Caco-2 (cell line): Measurements from ENCODE around the gene CEBPA. TPM values are rescaled to one million over a fixed set of nuclear protein-coding genes. Genes with fewer than 3 reads are reported as not detected.
"Not testable (repeated sequence)": the region's sequence is repeated elsewhere in the genome, so short reads cannot be mapped to it uniquely, and the experiment has no call there.

Experiments
- BruUV-seq: library from RNA; stranded (reverse); fragments of 400-500 nt; replicated peaks from 2 replicates; lab custom pipeline; 2021; lab: Mats Ljungman, UMichigan
- CTCF ChIA-PET: fragments of 300-600 bp; sonication (Branson Sonifier 250); formaldehyde crosslinking; loops from one replicate; lab custom pipeline; 2022; ENCODE audit warnings: antibody characterized with exemption; lab: Charles Lee
- POLR2A ChIA-PET: fragments of 300-600 bp; sonication (Branson Sonifier 250); formaldehyde crosslinking; loops from one replicate; lab custom pipeline; 2022; ENCODE audit warnings: antibody characterized with exemption; lab: Charles Lee
- DNase-seq, 2 experiments: peaks; one replicate each; pipeline versions ENCODE4 v3.0.0 to v3.0.0-alpha.2; 2020 to 2022
- H3K27me3 ChIP-seq: replicated peaks from 2 replicates; pipeline ENCODE4 v1.6.0; 2011; ENCODE audit warnings: low read length; ENCODE audit not compliant: control insufficient read depth, insufficient read depth
- H3K36me3 ChIP-seq: 2 replicates; pipeline ENCODE4 v1.5.1; 2011; ENCODE audit warnings: low read length; ENCODE audit not compliant: control insufficient read depth, insufficient read depth
- H3K4me1 ChIP-seq: fragments of 250-450 bp; sonication (Bioruptor Pico); 2 replicates; pipeline ENCODE4 v1.5.1; 2020; ENCODE audit warnings: mild to moderate bottlenecking
- H3K4me3 ChIP-seq: 2 replicates; pipeline ENCODE4 v1.5.1; 2011; ENCODE audit warnings: low read depth, mild to moderate bottlenecking, control low read depth, low read length
- H3K9me3 ChIP-seq: fragments of 250-450 bp; sonication (Bioruptor Pico); 2 replicates; pipeline ENCODE4 v1.5.1; 2020; ENCODE audit warnings: mild to moderate bottlenecking, moderate library complexity
- H3K27ac Mint-ChIP-seq: one replicate; pipeline ENCODE4 v1.8.0; 2022; ENCODE audit warnings: mixed read lengths; ENCODE audit not compliant: unreplicated experiment
- H3K27me3 Mint-ChIP-seq: one replicate; pipeline ENCODE4 v1.8.0; 2022; ENCODE audit warnings: mixed read lengths; ENCODE audit not compliant: insufficient read depth, unreplicated experiment
- H3K36me3 Mint-ChIP-seq: one replicate; pipeline ENCODE4 v1.8.0; 2022; ENCODE audit warnings: mild to moderate bottlenecking, mixed read lengths; ENCODE audit not compliant: insufficient read depth, unreplicated experiment
- H3K4me1 Mint-ChIP-seq: one replicate; pipeline ENCODE4 v1.8.0; 2022; ENCODE audit warnings: low read depth, mixed read lengths; ENCODE audit not compliant: unreplicated experiment
- H3K4me3 Mint-ChIP-seq: one replicate; pipeline ENCODE4 v1.8.0; 2022; ENCODE audit warnings: mild to moderate bottlenecking, moderate library complexity, mixed read lengths; ENCODE audit not compliant: unreplicated experiment
- H3K9me3 Mint-ChIP-seq: one replicate; pipeline ENCODE4 v1.8.0; 2022; ENCODE audit warnings: mixed read lengths; ENCODE audit not compliant: unreplicated experiment
- CTCF ChIP-seq, 2 experiments: fragments of 200-600 bp in 1 of 2; IDR thresholded peaks; 1 replicate in 1 of 2; 2 replicates in 1 of 2; pipeline versions ENCODE4 v1.5.1 to v1.8.0; 2011 to 2022; ENCODE audit warnings: antibody characterized with exemption in 1 of 2, control low read depth in 1 of 2, inconsistent platforms in 1 of 2, low read depth in 1 of 2, low read length in 1 of 2, mild to moderate bottlenecking in 1 of 2, moderate library complexity in 1 of 2; ENCODE audit not compliant: insufficient read depth in 1 of 2, severe bottlenecking in 1 of 2, unreplicated experiment in 1 of 2
- intact Hi-C: fragments of 100-400 bp; cut with micrococcal nuclease; formaldehyde crosslinking; loops from one replicate; pipeline ENCODE4 v1.10.0; 2022; ENCODE audit not compliant: unreplicated experiment
- total RNA-seq: library from RNA; stranded (reverse); gene quantifications from 2 replicates; pipeline ENCODE4 v1.2.3, GENCODE V29; 2022

CEBPA gene
- total RNA-seq, 1 experiment from 2014 or later: 110 TPM

DNA sequence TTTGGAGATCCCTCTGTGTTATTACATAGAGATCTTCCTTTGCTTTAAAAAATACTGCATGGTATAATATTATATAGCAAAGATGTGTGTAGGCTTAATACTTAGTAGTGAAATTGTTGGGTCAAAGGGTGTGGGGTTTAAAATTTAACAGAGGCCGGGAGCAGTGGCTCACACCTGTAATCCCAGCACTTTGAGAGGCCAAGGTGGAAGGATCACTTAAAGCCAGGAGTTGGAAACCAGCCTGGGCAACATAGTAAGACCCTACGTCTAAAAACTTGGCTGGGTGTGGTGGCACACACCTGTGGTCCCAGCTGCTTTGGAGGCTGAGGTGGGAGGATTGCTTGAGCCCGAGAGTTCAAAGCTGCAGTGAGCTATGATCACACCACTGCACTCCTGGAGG lies 22.3 kb upstream of the CEBPA start:
- H3K9me3 Mint-ChIP-seq: peaks cover 22% of the 10 kb centered on the region
- no peak for DNase-seq
- intact Hi-C loops: no loop called here

DNA sequence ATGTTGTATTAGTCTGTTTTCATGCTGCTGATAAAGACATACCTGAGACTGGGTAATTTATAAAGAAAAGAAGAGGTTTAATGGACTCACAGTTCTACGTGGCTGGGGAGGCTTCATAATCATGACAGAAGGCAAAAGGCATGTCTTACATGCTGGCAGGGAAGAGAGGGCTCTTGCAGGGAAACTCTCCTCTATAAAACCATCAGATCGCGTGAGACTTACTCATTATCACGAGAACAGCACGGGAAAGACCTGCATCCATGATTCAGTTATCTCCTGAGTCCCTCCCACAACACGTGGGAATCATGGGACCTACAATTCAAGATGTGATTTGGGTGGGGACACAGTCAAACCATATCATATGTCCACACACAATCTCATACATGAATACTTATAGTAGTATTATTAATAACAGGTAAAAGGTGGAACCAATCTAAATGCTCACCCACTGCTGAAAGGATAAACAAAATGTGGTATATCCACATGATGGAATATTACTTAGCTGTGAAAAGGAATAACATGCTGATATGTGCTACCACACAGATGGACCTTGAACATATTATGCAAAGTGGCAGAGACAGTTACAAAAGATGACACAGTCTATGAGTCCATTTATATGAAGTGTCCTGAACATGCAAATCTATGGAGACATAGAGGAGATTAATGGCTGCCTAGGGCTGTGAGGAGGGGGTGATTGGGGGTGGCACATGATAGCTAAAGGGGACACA lies 20.9 kb upstream of the CEBPA start:
- intact Hi-C loops: no loop called here
- Histone ChIP-seq H3K9me3 (peaks cover 9% of the 10 kb centered on the region), H3K36me3 (no peaks in the 10 kb centered on the region), H3K4me3 (no peak overlapping the region), H3K27me3 (no peaks in the 10 kb centered on the region), H3K4me1 (peaks cover 3% of the 10 kb centered on the region; the same call in 1 of the 2 replicates)
- H3K4me1 Mint-ChIP-seq: peaks cover 14% of the 10 kb centered on the region
- BruUV-seq: no TSS peak
- no peaks in the 10 kb centered on the region for H3K36me3 Mint-ChIP-seq
- H3K9me3 Mint-ChIP-seq: peaks cover 23% of the 10 kb centered on the region
- H3K27ac Mint-ChIP-seq: no peak overlapping the region
- POLR2A ChIA-PET: no interaction called here
- no peak overlapping the region for H3K4me3 Mint-ChIP-seq
- CTCF ChIA-PET: no interaction called here
- no peak for TF ChIP-seq CTCF (IDR thresholded peaks at IDR 0.05; ENCODE audit: insufficient read depth in 1 of 2, low read depth in 1 of 2, low read length in 1 of 2, severe bottlenecking in 1 of 2, unreplicated experiment in 1 of 2)
- DNase-seq: no peak
- H3K27me3 Mint-ChIP-seq: no peaks in the 10 kb centered on the region

More for the DNA sequence above, 22.3 kb upstream of the CEBPA start:
- Histone ChIP-seq H3K36me3 (no peaks in the 10 kb centered on the region), H3K9me3 (peaks cover 9% of the 10 kb centered on the region), H3K4me3 (no peak overlapping the region), H3K4me1 (peaks cover 3% of the 10 kb centered on the region; the same call in 1 of the 2 replicates), H3K27me3 (no peaks in the 10 kb centered on the region)
- peaks cover 22% of the 10 kb centered on the region for H3K4me1 Mint-ChIP-seq
- no peak for TF ChIP-seq CTCF (IDR thresholded peaks at IDR 0.05; ENCODE audit: insufficient read depth in 1 of 2, low read depth in 1 of 2, low read length in 1 of 2, severe bottlenecking in 1 of 2, unreplicated experiment in 1 of 2)
- no peaks in the 10 kb centered on the region for H3K36me3 Mint-ChIP-seq
- ChIA-PET CTCF (interaction anchor here (0.7 kb wide), 1 partner anchor 12 kb away, joined by 3 read pairs; no protein-coding TSS in a partner anchor), POLR2A (interaction anchor here (0.7 kb wide), 1 partner anchor 148 kb away, joined by 6 read pairs; no protein-coding TSS in a partner anchor)
- no TSS peak for BruUV-seq
- H3K4me3 Mint-ChIP-seq: no peak overlapping the region
- no peaks in the 10 kb centered on the region for H3K27me3 Mint-ChIP-seq
- no peak overlapping the region for H3K27ac Mint-ChIP-seq

DNA sequence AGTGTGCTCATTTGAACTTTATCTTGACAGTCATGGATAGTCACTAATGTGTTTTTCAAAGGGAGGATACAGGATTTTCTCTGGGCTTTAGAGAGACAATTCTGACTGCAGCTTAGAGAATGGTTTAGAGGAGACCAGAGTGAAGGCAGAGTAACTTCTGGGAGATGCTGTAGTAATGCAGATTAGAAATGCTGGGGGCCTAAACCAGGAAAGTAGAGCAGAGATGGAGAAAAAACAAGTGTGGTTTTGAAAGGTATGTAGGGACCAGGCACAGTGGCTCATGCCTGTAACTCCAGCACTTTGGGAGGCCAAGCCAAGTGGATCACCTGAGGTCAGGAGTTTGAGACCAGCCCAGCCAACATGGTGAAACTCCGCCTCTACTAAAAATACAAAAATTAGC lies 18.3 kb upstream of the CEBPA start:
- CTCF ChIA-PET: no interaction called here
- H3K27ac Mint-ChIP-seq: no peak overlapping the region
- Histone ChIP-seq H3K27me3 (no peaks in the 10 kb centered on the region), H3K36me3 (no peaks in the 10 kb centered on the region), H3K9me3 (peaks cover 9% of the 10 kb centered on the region), H3K4me3 (no peak overlapping the region), H3K4me1 (peaks cover 28% of the 10 kb centered on the region)
- no peaks in the 10 kb centered on the region for H3K27me3 Mint-ChIP-seq
- intact Hi-C loops: no loop called here
- no peak for TF ChIP-seq CTCF (IDR thresholded peaks at IDR 0.05; ENCODE audit: insufficient read depth in 1 of 2, low read depth in 1 of 2, low read length in 1 of 2, severe bottlenecking in 1 of 2, unreplicated experiment in 1 of 2)
- H3K4me1 Mint-ChIP-seq: peaks cover 31% of the 10 kb centered on the region
- peaks cover 23% of the 10 kb centered on the region for H3K9me3 Mint-ChIP-seq
- no peak overlapping the region for H3K4me3 Mint-ChIP-seq
- no peak for DNase-seq
- peaks cover 11% of the 10 kb centered on the region for H3K36me3 Mint-ChIP-seq
- no TSS peak for BruUV-seq
- POLR2A ChIA-PET: no interaction called here

DNA sequence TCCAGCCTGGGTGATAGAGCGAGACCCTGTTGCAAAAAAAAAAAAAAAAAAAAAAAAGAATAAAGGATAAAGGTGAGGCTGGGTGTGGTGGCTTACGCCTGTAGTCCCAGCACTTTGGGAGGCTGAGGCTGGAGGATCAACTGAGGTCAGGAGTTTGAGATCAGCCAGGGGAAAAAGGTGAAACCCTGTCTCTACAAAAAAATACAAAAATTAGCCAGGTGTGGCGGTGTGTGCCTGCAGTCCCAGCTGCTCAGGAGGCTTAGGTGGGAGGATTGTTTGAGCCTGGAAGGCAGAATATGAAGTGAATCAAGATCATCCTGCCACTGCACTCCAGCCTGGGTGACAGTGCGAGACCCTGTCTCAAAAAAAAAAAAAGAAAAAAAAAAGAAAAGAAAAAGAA lies 15.7 kb upstream of the CEBPA start:
- CTCF ChIA-PET, H3K4me3 ChIP-seq, H3K27me3 Mint-ChIP-seq, H3K27me3 ChIP-seq, H3K4me3 Mint-ChIP-seq, H3K36me3 ChIP-seq, DNase-seq, H3K9me3 ChIP-seq, BruUV-seq, POLR2A ChIA-PET: not testable (repeated sequence)
- H3K36me3 Mint-ChIP-seq: peaks cover 11% of the 10 kb centered on the region
- intact Hi-C loops: loop anchor here (2.0 kb wide), 2 partner anchors 15 to 25 kb away; partner anchors contain the start of gene CEBPA
- H3K4me1 ChIP-seq: peaks cover 30% of the 10 kb centered on the region
- peaks cover 26% of the 10 kb centered on the region for H3K4me1 Mint-ChIP-seq
- peak overlapping the region; percentile 93 for H3K27ac Mint-ChIP-seq
- peaks cover 23% of the 10 kb centered on the region for H3K9me3 Mint-ChIP-seq
